ENCODE measurements around the gene KCTD1.

DNA sequence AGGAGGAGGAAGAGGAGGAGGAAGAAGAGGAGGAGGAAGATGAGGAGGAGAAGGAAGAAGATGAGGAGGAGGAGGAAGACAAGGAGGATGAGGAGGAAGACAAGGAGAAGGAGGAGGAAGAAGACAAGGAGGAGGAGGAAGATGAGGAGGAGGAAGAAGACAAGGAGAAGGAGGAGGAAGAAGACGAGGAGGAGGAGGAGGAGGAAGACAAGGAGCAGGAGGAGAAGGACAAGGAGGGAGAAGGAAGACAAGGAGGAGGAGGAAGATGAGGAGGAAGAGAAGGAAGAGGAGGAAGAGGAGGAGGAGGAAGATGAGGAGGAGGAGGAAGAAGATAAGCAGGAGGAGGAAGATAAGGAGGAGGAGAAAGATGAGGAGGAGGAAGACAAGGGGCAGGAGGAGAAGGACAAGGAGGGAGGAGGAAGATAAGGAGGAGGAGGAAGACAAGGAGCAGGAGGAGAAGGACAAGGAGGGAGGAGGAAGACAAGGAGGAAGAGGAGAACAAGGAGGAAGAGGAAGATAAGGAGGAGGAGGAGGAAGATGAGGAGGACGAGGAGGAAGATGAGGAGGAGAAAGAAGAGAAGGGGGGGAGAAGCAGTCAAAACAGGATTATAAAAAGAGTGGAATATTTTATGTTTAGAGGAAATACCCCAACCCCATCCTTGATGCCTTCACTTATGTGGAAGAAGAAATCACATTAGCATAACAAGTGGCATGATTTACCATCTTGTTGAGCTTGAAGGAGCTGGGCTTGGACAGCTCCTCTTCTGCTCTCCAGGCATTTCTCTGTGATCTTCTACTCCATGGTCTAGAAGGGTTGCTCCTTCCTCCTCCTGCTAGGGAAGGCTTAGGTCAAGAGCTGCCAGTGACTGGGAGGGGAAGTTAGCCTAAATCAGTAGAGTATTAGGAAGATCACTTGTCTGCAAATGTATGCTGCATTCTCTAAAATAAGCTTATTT lies 45.3 kb upstream of the KCTD1 start:
- no peak for TF ChIP-seq YY1 (IDR thresholded peaks at IDR 0.05; ENCODE audit: insufficient read depth, insufficient read length)
- no peak for TF ChIP-seq ZNF274 (IDR thresholded peaks at IDR 0.05; ENCODE audit: low read depth, low read length)
- TF ChIP-seq SUZ12 (IDR thresholded peaks at IDR 0.05; ENCODE audit: extremely low read depth, insufficient read depth, insufficient read length), result no peak
